Posterior cingulate gyrus (tissue), 11 donors: ENCODE measurements around the gene GNPDA1.

ENCODE experiments used
- DNase-seq, 10 donors: peaks; one replicate each; pipeline versions ENCODE4 v3.0.0 to v3.0.0-alpha.2; 2020 to 2021; ENCODE audit warnings: mixed read lengths in 3 of 10
- intact Hi-C: fragments of 100-400 bp; cut with DNase I; formaldehyde crosslinking; loops from one replicate; pipeline ENCODE4 v1.15.1; 2023

Gene GNPDA1

DNA sequence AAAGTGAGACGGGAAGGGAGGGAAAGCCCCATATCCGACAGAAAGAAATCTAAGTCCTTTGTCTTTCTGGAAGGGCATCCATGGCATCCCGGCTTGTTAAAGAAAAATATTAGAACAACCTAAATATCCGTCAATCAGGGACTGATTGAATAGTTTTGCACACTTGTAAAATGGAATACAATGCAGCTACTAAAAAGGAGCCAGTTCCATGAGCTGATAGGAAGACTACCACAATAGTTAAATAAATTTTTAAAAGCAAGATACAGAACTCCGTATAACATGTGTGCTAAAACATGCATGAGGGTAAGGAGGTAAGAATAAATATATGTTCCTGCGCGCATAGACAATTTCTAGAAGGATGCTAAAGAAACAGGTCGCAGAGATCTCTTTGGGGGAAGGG is 12.8 kb upstream of the GNPDA1 start:
- intact Hi-C loops = no loop called here
- DNase-seq = no peak

DNA sequence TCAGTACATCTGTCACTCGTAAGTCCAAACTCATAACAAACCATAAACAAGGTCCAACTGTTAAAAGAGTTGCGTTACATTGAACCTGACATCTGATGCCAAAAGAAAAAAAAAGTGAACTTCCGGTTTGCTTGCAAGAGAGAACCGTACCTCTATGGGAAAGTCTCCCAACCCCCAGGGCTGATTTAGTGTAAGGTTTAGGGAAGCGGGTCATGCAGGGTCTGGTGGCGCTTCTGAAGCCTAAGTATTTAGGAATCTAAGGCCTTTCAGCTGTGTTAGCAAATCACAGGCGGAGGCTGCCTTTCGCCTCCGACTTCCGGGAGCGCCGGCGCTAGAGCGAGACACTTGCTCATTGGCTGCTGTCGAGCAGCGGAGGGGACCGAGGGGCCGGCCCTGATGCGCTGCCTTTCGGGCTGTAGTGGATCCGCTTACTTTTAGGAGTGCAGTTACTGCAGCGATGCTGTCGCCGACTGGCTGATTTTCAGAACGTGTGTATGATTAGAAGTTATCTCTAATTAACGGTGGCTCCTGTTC is 12.0 kb upstream of the GNPDA1 start:
- peak; percentile 80 to 99 (median 92) for DNase-seq
- intact Hi-C loops = no loop called here

DNA sequence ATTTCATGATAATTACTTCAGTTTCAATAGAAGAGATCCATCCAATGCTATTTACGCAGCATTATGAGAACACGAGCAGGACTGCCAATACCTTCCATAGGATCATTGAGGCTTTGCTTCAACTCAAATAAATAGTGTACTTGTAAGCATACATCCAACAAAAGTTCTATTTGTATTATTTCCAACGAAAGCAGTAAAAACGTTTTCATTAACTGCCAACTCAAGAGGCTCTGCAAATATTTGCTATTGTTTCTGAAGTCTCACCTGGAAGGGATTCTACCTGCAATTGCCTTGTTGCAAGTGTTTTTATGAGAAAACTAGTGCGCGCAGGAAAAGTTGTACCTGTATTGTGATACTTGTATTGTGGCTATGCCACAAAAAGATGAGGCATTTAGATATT is 11.0 kb upstream of the GNPDA1 start:
- no peak for DNase-seq
- intact Hi-C loops = no loop called here

DNA sequence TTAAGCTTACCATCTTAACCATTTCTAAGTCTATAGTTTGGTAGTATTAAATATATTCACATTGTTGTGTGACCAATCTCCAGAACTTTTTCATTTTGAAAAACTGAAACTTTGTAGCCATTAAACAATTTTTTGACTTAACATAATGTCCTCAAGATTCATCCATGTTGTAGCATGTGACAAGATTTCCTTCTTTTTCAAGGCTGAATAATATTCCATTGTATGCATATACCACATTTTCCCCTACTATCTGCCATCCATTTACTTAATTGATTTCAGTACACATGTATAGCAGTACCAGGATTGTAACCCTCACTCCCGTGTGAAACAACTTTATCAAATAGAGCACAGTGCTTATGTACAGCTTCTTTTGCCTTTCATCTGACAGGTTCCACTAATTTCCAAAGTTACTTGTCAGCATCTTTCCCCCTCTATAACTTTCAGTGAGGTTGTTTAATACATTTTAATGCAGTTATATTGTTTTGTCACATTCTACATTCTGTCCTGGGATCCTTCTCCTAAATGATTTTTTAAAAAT is 7.4 kb upstream of the GNPDA1 start:
- intact Hi-C loops = no loop called here
- DNase-seq = no peak

DNA sequence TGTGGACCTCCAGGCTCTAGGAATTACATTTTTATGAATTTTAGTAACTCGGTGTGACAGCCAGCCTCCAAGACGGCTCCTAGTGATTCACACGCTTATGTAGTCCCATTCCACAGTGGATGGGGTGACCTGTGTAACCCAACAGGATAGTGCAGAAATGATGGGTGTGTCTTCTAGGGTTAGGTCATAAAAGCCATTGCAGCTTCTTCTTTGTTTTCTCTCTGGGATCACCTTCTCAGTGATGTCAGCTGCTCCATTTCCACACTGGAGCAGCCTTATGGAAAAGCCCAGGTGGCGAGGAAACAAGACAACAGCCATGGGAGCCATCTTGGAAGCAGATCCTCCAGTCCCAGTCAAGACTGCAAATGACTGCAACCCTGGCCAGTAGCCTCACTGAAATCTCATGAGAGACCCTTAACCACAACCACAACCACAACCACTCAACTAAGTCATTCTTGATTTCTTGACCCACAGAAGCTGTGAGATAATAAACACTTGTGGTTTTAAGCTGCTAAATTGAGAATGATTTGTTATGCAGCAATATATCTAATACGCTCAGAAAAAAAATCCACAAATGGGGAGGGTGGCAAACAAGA is 5.1 kb upstream of the GNPDA1 start:
- no peak for DNase-seq
- intact Hi-C loops = no loop called here

DNA sequence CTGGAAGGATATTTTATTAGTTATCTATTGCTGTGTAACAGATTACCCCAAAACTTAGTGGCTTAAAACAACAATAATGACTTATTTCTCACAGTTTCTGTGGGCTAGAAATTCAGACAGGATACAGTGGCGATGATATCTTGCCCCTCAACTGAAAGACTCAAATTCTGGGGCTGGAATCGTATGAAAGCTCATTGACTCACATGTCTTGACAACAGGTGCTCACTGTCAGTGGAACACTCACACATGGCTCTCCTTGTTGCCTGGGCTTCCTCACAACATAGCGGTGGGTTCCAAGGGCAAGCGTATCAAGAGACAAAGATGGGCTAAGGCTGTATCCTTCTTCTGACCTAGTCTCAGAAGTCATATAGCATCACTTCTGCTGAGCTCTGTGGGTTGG is 3.7 kb upstream of the GNPDA1 start:
- intact Hi-C loops = no loop called here
- no peak for DNase-seq

DNA sequence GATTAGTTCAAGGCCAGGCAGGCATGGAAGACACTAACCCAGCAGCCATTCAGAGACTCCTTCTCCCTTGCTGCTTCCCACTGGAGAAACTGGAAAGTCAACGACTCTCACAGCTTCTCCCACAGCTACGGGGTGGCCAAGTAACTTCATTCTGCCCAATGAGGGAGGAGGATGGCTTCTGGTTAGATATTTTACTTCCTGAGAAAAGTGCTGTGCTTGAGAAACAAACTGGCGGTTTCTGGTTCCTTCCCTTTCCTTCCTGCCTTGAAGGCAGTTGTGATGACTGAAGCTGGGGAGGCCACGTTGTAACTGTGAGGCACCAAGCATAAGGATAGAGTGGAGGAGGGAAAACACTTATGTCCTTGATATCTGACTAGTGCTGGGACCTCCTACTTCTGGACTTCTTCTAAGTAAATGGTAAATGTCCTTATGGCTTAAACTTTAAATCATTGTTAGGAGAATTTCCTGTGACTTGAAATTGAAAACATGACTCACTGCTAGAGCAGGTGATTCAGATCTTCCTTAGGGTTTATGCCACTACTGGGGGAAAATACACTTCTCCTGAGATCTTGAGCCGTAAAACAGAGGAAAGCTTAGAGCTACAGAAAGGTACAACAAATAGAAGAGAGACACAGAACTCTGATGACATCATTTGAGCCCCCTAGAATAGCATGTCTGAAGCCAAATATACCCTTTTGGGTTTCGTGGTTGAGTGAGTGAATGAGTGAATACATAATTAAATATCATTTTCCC is 3.1 kb upstream of the GNPDA1 start:
- DNase-seq = no peak
- intact Hi-C loops = loop anchor here (1.0 kb wide), 1 partner anchor 94 kb away; no protein-coding TSS in a partner anchor

DNA sequence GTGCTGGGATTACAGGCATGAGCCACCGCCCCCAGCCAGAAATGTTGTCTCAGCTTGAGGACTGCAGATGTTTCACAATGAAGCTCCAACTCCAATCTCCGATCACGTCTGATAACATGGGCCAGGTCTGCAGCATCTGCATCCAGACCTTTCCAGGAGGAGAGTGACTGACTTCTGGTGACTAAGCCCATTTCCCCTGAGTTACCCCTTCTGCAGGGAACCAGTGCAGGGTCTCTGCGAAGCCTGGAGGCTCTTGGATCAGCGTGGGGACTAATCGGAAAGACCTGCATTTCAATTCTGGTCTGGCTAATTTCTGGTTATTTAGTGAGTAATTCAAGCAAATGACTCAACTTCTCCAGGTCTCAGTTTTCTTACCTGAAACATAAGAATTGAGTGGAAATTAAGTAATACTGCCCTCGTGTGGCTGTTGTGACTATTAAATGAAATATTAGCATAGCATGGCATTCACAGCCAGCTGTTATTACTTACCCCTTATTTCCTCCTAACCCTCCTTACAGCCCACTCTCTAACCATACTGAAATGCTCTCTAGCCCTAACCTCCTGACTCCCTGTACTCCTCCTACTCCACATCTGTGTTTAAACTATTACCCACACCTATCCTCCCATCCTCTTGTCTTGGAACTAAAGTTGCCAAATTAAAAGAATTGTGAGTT is 2.2 kb upstream of the GNPDA1 start:
- DNase-seq = no peak

DNA sequence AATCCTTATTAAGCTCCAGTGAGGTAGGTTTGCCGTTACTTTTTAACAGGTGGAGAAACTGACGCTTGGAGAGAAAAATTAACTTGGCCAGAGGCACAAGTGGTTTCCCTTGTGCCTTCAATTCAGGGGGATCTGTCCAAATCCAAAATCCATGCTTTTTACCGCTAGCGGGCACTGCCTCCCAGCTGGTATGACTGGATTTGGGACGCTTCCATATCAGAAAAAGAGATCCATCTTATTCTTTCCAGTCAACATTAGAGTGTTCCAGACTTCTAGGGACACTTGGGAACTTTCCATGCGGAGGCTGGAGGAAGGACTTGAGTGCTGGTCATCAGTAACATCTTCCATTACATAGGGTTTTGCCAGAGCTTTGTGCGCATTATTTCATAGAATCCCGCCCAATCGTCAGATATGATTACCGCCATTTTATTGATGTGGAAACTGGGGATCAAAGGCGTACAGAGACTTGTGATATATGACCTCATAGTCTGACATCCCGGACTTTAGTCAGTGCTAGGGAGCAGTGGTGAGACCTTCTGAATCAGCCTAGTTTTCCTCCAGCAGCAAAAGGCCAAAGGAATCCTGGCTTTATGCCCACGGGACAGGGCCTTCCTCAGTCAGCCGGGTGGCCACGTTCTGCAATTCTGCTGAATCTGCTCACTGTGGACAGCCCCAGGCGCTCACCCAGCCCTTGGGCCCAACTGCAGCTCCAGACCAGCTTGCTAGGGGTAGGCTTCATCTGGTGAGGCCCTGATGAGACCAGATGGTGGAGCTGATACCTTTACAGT is 1.1 kb upstream of the GNPDA1 start:
- intact Hi-C loops = loop anchor here (1.0 to 2.0 kb wide), 2 partner anchors 49 to 131 kb away; no protein-coding TSS in a partner anchor
- DNase-seq = peak in 2 of 10 donors; percentile 35 to 85

More for the DNA sequence above, 2.2 kb upstream of the GNPDA1 start:
- intact Hi-C loops = loop anchor here (1.0 kb wide), 1 partner anchor 95 kb away; no protein-coding TSS in a partner anchor

DNA sequence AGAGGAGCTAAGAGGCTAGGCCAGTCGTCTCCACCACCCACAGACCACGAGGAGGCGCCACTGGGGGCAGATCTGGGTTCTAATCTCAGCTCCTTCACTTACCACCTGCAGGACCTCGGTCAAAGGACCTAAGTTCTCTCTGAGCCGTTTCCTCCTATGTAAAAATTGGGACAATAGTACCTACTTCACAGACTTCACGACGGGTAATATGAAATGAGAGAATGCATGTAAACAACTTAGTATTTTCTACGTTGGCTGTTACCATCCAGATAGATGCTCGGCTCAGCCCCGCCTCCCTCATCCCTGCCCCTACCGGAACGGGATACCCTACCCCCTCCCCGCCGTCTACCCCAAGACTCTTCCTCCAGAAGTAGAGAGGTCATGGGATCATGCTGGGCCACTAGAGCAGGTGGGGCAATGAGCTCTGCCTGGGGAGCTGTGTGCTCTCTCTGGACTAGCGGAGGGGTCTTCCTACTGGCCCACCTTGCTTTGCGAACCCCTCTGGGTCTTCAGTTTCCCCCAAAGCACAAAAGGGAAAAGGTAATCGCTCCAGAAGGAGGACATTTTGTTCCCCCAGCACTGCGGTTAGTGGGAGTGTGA is 541 bp downstream of the GNPDA1 start:
- DNase-seq = peak; percentile 26 to 90 (median 62)
- intact Hi-C loops = loop anchor here (2.0 kb wide), 1 partner anchor 133 kb away; no protein-coding TSS in a partner anchor

DNA sequence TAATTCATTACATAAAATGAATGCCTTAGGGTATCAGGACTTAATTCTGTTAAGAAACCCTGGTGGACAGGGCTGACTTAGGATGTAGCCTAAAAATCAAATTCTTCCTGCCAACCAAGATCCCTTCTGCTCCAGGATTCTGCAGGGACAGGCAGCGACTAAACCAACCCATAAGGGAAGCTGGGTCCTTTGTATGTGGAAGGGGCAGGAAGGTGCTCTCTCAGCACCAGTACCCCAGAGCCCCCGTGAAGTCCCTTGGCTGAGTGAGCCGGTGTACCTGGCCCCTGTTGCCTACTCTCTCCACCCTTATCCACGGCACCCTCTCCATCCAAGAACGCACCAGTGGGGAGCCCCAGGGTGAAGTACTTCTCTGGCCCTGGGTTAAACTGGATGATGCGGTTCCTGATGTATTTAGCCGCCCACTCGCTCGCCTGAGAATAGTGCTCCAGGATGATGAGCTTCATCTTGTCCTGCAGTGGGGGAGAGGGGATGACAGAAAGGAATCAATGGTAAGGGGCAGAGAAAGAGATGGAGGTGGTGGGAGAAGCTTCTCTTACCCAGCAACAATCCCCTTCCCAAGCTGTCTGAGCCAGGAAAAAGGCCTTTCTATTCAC is 1.1 kb downstream of the GNPDA1 start:
- intact Hi-C loops = loop anchor here (2.0 kb wide), 1 partner anchor 133 kb away; no protein-coding TSS in a partner anchor
- no peak for DNase-seq

DNA sequence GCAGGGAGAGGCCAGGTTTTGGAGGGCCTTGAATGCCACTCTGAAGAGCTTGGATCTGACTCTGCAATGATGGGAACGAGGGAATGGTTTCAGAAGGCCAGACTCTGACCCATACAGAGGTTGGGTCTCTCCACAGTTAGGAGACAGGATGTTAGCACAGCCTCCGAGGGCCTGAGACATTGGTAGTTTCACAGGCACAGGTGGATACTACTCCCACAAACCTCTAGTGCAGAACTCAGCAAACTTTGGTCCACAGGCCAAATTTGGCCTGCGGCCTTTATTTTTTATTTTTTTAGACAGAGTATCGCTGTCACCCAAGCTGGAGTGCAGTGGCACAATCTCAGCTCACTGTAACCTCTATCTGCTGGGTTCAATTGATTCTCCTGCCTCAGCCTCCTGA is 2.9 kb downstream of the GNPDA1 start:
- intact Hi-C loops = no loop called here
- DNase-seq = no peak

DNA sequence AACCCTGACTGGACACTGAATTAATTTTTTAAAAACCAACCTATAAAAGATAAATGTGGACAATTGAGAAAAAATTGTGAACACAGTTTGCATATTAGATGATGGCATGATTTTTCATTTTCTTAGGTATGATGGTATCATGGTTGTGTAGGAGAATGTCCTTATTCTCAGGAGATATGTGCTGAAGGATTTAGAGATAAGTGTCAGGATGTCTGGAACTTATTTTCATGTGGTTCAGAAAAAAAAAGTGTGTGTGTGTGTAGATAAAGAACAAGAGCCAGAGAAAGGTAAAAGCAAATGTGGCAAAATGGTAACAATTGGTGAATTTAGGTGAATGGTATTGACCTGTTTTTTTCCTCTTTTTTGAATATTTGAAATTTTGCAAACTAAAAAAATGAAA is 4.0 kb downstream of the GNPDA1 start:
- intact Hi-C loops = no loop called here
- no peak for DNase-seq

DNA sequence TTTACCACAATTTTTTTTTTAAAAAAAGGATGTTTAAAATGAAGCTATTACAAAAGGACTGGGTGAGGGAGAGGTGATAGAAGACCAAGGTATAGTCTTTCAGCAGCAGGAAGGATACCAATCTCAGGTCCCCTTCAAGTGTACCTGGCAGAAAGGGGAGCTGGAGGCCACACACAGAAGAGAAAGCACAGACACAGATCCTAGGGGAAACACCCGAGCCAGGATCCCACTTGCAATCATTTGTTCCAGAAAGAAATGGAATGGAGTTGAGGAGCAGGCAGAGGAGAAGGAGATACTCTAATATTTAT is 5.6 kb downstream of the GNPDA1 start:
- DNase-seq = no peak
- intact Hi-C loops = no loop called here

DNA sequence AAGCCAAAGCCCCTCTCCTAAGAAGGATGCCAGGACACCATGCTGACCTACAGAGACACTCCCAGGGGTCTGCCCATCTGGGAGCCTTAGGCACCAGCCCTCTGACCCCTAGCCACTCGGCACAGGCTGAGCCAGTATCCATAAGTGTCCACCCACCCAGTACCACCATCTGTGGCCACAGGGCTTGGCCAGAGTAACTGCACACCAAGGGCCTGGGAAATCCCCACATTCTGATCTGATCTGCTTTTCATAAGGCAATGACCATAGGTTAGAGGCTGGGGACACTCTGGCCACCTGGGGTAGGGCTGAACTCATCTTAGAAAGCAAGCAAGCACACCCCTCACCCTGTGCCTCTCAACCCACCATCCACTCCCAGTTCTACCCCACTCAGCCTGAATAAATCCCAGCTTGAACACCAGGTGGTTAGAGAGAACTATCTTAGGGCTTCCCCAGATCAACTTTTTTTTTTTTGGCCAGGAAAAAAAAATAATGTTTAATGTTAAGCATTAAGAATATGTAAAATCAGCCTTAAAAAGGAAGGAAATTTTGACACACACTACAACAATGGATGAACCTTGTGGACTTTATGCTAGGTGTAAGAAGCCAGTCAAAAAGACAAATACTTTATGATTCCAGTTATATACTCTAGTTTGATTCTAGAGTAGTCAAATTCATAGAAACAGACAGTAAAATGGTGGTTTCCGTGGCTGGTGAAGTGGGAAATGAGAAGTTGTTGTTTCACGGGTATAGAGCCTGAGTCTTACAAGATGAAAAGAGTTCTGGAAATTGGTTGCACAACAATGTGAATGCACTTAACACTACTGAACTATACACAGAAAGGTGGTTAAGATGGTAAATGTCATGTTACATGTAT is 6.2 kb downstream of the GNPDA1 start:
- DNase-seq = no peak
- intact Hi-C loops = no loop called here

DNA sequence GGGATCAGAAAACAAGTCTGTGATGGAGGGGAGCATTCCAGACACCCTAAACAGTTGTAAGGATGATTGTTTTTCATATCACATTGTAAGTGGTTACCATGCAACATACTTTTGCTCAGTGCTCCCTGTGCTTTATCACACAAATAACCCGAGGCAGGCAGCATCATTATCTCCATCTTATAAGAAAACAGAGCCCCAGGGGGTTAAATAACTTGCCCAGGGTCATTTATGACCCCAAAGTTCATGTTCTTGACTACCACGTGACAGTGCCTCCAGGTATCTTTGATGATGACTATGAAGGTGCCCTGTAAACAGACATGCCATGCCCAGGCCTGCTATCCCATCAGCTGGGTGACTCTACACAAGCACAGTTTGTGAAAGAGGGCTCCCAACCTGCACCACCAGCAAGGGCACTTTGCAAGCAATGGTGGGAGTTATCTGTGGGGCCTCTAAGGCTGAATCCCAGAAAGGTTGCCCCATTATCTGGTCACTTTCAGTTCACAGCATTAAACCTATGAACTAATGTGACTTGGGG is 9.5 kb downstream of the GNPDA1 start:
- DNase-seq = no peak
- intact Hi-C loops = no loop called here

DNA sequence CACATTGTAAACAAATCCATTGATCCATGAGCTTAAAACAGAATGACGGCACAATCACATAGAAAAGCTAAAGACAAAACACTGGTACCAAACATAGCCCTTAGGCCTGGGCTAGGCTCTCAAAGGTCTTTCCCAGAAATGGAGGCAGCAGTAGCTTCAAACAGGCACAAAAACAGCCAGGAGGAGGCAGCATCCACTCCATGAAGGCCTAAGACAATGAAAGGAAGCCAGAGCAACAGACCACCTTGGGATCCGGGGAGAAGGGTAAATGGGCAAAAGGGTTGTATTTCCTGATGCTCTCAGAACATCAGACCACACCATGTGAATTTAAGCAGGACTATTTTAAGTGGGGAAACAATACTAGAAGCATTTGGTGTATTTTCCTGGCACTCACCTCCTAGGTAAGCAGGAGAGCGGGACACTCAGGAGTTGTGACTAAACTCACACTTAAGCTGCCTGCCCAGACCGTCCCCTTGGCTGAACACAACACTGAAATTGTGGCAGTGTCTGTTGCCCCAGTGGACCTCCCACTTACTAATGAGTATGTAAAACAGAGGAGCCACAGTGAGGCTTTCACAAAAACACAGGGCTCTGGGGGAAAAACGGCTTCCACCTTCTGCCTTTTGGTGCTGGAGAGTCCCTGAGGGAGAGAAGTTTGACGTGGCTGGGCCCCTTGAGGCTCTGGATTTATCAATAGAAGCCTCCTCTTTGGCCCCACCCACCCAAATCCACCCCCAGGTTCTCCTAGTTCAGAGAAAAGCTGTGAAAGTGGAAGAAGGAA is 11.9 kb downstream of the GNPDA1 start:
- DNase-seq = no peak
- intact Hi-C loops = no loop called here

DNA sequence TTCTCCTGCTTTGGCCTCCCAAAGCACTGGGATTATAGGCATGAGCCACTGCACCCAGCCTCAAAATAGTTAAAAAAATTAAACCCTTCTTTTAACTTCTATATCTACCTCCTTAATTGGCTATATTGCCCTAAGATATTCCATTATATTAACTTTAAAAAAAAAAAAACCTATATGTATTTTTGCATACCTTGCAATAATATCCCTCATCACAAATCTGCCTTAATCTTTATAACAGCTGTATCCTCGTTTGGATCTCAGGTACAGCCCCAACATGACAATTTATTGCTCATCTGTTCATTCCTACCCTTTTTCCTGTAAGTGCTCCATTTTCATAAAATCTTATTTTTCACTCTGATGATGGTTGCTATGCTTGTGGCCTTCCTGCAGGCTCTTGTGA is 12.7 kb downstream of the GNPDA1 start:
- DNase-seq = no peak
- intact Hi-C loops = no loop called here
